ENCODE measurements around the gene CEP72. TPM values are rescaled to one million over a fixed set of nuclear protein-coding genes. Genes with fewer than 3 reads are reported as not detected.
"Not testable (repeated sequence)": the region's sequence is repeated elsewhere in the genome, so short reads cannot be mapped to it uniquely, and the experiment has no call there.

The CEP72 gene
- total RNA-seq, 1 experiment from 2014 or later = 11.0 TPM

DNA sequence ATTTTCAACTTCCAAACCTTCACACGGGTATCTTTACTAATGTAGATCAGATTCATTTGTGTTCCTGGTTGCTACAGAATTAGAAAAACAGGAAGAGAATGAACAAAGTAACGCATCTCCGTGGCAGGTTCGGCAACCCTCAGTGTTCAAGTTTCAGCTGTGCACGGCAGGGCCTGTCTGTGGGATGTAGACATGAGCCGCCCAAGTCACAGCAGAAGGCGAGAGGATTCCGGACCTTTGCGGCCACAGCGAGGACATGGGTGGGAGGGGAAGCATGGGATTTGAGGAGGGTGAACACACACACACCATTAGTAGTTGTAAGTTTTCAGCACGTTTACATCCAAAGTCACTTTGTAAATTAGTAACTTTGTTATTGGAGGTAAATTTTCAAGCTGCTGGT, 31.7 kb upstream of the CEP72 start:
- DNase-seq (ENCODE audit: low read depth) = no peak

- no peak for DNase-seq (ENCODE audit: low read depth)
These were observed 30.9 kb upstream of the CEP72 start for GRCh38 chr5:581266-581665.

GRCh38 chr5:581941-582340, 30.2 kb upstream of the CEP72 start:
- no peak for DNase-seq (ENCODE audit: low read depth)

DNA sequence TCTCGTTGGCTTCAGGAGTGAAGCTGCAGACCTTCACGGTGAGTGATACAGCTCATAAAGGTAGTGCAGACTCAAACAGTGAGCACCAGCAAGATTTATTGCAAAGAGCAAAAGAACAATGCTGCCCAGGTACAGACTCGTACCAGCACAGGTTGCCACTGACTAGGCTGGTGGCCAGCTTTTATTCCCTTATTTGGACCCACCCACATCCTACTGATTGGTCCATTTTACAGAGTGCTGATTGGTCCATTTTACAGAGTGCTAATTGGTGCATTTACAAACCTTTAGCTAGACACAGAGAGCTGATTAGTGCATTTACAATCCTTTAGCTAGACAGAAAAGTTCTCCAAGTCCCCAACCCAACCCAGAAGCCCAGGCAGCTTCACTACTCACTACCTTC, 29.7 kb upstream of the CEP72 start:
- not testable (repeated sequence) for DNase-seq (ENCODE audit: low read depth)

GRCh38 chr5:582936-583635, 29.1 kb upstream of the CEP72 start:
- no peak for DNase-seq (ENCODE audit: low read depth)

GRCh38 chr5:583645-584044, 28.5 kb upstream of the CEP72 start:
- DNase-seq (ENCODE audit: low read depth) = no peak

- DNase-seq (ENCODE audit: low read depth) = no peak
These were observed 27.9 kb upstream of the CEP72 start for GRCh38 chr5:584216-584615.

DNA sequence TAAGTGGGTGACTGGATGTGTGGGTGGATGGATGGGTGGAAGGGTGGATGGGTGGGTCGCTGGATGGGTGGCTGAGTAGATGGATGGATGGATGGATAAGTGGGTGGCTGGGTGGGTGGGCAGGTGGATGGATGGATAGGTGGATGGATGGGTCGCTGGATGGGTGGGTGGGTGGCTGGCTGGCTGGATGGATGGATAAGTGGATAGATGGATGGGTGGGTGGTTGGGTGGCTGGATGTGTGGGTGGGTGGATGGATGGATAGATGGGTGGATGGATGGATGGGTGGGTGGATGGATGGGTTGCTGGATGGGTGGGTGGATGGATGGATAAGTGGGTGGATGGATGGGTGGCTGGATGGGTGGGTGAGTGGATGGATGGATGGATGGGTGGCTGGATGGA, 27.3 kb upstream of the CEP72 start:
- DNase-seq (ENCODE audit: low read depth) = no peak

DNA sequence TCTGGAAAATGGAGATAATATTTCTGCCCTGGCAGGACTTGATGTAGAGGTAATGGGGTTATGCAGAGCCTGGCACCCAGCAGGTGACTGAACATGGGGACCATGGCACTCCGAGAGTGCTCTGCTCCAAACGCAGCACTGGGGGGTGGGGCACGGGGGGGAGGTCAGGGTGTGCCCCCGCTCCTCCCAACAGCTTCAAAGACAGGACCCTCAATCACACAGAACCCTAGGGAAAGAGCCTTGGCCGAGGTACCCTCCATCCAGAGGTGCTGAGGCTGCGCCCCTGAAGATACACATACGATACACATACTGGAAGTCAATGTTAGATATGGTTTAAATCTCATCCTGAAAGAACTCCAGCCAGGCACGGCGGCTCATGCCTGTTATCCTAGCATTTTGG, 26.6 kb upstream of the CEP72 start:
- DNase-seq (ENCODE audit: low read depth) = no peak

DNA sequence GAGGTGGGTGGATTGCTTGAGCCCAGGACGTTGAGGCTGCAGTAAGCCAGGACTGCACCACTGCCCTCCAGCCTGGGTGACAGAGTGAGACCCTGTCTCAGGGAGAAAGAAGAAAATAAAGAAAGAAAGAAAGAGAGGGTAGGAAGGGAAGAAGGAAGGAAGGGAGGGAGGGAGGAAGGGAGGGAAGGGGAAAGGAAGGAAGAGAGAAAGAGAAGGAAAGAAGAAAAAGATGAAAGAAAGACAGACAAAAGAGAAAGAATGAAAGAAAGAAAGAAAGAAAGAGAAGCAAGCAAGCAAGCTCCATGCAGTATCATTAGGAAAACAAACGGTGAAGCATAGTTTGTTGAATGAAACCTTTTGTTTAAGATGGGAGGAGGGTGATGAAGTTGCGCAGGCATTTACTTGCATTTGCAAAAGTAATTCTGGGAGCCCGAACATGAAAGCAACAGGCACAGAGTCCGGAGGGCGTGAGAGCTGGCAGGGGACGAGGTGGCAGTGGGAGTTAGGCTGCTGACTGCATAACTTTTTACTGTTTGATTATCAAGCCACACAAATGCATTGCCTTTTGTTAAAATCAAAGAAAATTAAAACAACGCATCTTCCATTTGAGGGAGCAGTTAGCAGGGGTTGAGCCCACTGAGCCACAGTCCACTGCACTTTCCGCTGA, 26.0 kb upstream of the CEP72 start:
- DNase-seq (ENCODE audit: low read depth) = no peak

DNA sequence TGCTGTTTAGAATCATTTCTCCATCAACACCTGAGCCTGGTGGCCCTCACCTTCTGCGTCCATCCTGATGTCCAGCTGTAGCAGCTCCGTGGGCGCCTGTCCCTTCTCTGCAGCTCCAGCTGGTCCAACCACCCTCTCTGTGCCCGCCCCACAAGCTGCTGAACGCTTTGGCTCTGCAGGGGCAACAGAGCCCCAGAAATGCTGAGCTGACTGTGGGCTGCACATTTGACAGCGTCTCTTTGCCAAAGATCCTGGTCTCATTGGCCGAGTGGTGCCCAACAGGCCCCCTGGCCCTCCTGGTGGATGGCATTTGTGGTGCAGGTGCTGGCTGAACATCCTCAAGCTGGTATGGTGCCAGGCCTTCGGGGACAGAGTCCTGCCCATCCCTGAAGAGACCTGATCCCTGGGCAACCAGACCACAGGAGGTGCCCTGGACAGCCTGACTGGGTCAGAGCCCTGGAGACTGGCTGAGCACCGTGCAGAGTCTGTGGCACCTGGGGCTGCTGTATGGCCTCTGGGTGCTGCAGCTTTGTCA, 25.3 kb upstream of the CEP72 start:
- no peak for DNase-seq (ENCODE audit: low read depth)

- no peak for DNase-seq (ENCODE audit: low read depth)
These were observed 24.7 kb upstream of the CEP72 start for GRCh38 chr5:587403-587802.

- no peak for DNase-seq (ENCODE audit: low read depth)
These were observed 23.6 kb upstream of the CEP72 start for GRCh38 chr5:588406-588995.

GRCh38 chr5:589173-589572, 23.0 kb upstream of the CEP72 start:
- no peak for DNase-seq (ENCODE audit: low read depth)

- DNase-seq (ENCODE audit: low read depth) = no peak
These were observed 22.6 kb upstream of the CEP72 start for GRCh38 chr5:589588-589987.

DNA sequence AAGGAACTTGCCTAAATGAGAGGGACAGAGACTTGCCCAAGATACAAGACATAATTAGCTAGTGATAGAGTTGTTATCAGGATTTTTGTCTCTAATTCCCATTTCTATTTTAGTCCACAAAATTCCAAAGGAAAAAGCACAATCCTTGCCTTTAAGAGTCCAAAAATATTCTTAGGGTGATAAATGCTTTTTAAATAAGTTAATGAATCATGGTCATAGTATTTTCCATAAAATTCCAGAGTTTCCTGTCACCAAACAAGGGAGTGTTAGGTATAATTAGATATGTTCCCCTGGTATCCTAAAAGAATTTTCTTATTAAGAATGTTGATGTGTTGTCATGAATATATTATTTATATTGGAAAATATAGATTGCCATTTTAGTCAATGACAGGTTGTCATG, 21.8 kb upstream of the CEP72 start:
- DNase-seq (ENCODE audit: low read depth) = no peak

DNA sequence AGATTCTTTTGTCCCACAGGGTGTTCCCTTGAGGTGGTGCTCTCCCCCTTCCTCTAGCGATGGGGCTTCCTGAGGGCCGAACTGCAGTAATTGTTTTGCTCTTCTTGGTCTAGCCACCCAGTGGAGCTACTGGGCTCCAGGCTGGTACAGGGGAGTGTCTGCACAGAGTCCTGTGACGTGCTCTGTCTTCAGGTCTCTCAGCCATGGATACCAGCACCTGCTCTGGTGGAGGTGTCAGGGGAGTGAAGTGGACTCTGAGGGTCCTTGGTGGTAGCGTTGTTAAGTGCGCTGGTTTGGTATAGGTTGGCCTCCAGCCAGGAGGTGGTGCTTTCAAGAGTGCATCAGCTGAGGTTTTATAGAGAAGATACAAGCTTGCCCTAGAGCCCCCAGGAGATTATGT, 20.4 kb upstream of the CEP72 start:
- DNase-seq (ENCODE audit: low read depth) = no peak

- no peak for DNase-seq (ENCODE audit: low read depth)
These were observed 20.0 kb upstream of the CEP72 start for GRCh38 chr5:592158-592557.

DNA sequence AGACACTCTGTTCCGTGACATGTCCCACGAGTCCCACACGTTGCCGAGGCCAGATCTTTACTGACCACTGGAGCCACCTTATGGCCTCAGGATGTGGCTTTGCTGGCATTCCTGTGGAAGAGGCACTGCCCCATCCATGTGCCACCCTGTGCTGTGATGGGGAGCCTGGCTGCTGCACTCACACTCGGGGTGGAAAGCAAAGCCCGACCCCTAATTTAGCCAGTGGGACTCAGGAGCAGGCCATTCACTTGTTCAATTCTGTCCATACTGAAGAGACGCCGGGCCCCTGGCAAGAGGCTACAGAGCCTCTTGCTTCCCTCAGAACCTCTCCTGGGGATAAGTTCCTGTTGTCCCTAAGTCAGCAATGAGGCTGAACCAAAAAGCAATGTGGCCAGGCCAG, 18.6 kb upstream of the CEP72 start:
- DNase-seq (ENCODE audit: low read depth) = no peak

DNA sequence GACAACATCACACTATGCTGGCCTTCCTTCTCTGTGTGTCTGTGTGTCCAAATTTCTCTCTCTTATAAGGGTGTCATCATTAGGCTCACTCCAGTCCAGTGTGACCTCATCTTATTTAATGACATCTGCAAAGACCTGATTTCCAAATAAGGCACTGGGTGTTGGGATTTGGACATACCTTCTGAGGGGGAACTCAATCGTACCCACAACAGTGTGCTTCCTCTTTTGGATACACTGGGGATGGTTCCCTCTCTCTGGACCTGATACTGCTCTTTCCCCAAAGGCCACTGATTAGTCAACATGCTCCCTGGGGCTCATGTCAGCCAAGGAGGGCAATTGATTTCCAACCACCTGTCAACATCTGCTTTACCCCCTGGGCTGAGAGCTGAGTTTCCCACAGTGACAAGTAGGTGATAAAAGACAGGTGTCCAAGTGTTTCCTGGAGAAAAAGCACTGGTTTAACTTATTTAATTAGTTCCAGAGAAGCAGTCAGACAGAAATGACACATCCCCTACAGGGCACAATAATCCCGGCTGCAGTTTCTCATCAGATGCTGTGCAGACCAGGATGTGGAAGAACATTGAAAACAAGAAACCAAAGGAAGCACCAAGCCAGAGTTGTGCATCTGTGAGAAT, 17.8 kb upstream of the CEP72 start:
- DNase-seq (ENCODE audit: low read depth) = no peak

GRCh38 chr5:595285-595875, 16.8 kb upstream of the CEP72 start:
- DNase-seq (ENCODE audit: low read depth) = no peak

DNA sequence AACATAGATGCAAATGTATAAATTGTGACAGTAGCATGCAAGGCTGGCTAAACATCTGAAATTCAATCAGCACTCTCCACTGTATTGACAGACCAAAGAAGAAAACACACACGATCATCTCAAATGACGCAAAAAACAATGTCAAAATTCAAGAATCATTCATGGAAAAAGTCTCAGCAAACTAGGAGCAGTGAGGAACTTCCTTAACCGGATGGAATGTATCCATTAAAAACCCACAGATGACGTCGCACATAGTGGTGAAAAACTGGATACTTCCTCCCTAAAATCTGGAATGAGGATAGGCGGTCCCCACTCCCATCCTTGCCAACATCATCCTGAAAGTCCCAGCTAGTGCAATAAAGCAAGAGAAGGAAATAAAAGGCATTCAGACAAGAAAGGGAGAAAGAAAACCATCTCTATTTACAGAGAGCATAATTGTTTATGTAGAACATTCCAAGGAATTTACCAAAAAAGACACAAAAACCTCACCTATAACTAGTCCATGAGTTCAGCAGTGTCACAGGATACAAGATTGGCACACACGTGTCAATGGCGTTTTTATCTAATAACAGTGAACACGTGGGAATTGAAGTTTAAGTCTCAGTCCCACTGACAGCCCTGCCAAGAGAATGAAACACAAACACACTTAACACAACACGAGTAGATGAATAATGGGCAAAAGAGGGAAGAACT, 14.1 kb upstream of the CEP72 start:
- no peak for DNase-seq (ENCODE audit: low read depth)
